PC-9 (cell line): ENCODE results near the gene CELF2.

Experiments used
- CTCF ChIP-seq: fragments of 200-600 bp; sonication (generic); conservative IDR thresholded peaks from 2 replicates; pipeline ENCODE4 v1.6.1; 2017; ENCODE audit warnings: mixed run types, antibody characterized with exemption, mild to moderate bottlenecking, moderate library complexity
- EZH2 ChIP-seq: fragments of 200-600 bp; sonication (generic); IDR thresholded peaks from 2 replicates; pipeline ENCODE4 v1.8.0; 2017; ENCODE audit warnings: antibody characterized with exemption, low read depth

- no peak for TF ChIP-seq CTCF
- no peak for TF ChIP-seq EZH2
Observed at GRCh38 chr10:11011984-11012383, 5.7 kb upstream of the CELF2 start.
